ENCODE data around the gene PCTP.

The PCTP gene

DNA sequence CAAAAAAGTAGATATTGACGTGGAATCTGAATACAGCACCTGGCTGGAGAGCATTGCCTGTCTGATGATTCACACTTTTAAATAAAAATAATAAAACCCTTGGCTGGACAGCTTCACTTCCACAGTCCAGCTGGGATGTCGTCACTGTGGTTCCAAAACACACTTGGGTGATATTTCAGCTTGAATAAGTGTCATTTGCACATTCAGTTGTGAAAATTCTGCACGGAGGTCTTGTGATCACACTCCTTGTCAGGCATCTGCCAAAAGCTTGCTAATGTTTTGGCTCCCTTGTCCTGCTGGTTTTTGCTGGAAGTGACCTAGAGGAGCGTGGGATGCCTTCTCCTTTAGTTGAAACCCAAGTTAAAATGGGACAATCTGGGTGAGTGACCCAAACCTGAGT, 60.7 kb downstream of the PCTP start:
- DNase-seq: no peak

DNA sequence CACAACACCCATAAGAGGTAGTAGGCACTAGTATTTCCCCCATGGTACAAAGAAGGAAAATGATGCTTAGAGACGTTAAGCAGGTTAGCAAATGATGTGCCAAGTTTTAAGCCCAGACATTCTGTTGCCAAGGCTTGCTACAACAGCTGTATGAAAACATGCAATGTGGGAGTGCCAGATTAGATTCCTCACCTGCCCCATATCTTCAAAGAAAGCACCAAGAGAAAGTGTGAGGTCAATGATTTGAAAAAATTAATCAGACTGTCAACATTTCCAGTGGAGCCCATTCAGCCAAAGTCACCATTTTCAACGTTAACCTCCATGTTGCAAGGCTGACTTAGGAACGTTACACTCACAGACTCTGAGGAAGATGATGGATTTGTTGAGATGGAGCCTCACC, 61.5 kb downstream of the PCTP start:
- no peak for DNase-seq

DNA sequence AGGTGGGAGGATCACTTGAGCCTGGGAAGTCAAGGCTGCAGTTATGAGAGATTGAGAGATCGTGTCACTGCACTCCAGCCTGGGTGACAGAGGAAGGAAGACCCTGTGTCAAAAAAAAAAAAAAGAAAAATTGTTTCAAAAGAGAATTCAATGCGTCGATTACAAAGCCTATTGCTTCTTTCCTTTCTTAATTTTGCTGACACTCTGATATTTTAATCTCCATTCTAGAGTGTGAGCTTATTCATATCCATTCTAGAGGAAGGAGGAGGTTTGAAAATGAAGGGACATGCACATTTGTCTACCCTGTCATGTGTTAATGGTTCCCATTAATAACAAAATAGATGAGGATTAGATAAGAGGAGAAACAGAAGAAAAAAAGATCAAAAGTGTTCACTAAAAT, 63.1 kb downstream of the PCTP start:
- DNase-seq: no peak

DNA sequence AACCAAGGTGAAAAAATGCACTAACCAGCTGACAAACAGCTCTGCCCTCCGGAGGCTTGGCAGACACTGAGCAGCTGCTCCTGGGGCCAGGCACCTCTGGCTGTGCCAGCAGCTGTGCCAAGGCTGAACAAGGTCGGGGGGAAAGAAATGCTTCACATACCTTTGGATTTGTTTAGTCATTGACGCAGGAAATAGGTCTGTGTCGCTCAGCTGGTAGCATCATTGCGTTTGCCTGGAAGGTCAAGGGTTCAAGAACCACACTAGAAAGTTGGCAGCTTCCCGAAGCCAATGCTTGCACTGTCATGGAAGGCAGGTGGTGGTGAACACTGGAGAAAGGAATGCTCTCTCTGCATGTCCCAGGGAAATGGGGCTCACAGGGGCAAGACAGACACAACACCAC, 63.5 kb downstream of the PCTP start:
- DNase-seq: no peak

DNA sequence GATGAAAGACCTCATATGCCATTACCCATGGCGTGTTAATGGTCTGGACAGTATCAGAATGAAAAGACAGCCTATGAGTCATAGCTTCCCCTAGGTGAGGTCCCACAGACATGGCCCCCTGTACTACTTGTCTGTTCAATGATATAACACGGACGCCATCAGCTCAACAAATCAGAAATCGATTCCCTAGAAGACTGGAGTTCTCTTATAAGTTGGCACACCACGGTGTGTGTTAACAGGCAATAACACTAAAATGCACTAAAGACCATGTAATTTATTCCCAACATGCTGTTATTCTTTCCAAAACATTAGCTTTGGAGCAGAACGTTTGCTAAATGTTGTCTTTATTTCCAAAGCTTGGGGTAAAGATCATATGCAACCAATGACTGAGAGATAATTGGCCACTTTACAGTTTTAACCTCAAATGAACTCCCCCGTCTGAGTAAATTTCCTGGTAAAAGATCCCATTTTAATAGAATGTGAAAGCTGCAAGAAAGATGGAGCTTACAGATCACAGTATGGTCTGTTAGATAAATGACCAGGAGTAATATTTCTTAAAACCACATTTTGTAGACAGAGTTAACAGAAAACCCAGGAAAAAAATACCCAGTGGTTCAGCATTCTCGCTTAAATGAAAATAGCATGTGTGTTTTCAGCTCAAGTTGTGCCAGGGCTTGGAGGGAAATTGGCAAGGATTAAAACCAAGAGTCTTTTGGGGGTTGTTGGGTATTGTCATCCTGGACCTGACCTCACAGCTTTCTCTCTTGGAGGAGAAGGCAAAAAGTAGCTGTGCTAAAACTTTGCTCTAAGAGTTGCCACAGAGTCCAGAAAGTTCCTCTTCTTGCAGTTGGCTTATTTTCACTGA, 65.9 kb downstream of the PCTP start:
- peak; percentile 2 for DNase-seq

DNA sequence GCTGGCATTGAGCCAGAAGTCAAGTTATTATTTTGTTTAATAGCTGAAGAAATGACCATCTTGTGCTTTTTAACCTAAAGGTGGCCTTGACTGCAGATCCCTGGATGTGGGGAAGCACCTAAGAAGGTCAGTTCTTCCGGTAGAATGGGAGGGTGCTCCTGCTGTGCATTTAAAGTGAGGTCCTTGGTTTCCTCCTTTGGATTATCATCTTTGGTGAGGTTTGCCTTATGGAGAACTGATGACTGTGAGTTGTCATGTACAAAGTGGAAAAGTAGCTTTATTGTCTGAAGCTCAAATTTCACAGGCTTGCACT, 66.5 kb downstream of the PCTP start:
- DNase-seq: no peak

DNA sequence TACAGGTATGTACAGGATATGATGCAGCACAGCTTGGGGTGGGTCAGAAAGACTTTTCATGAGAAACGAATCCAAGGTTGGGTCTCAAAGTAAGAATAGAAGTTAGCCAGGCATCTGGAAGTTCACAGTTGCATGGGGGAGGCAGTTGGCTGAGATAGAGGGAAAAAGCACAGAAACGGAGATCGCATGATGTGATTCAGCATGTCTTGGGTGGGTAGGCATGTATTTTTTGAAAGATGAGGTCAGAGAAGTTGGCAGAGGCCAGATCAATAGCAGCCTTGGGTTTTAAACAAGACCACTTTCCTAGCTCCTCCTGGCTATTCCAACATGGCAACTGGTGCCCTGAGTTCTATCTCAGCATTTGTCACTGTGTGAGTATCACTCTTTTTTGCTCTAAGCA, 67.2 kb downstream of the PCTP start:
- no peak for DNase-seq

DNA sequence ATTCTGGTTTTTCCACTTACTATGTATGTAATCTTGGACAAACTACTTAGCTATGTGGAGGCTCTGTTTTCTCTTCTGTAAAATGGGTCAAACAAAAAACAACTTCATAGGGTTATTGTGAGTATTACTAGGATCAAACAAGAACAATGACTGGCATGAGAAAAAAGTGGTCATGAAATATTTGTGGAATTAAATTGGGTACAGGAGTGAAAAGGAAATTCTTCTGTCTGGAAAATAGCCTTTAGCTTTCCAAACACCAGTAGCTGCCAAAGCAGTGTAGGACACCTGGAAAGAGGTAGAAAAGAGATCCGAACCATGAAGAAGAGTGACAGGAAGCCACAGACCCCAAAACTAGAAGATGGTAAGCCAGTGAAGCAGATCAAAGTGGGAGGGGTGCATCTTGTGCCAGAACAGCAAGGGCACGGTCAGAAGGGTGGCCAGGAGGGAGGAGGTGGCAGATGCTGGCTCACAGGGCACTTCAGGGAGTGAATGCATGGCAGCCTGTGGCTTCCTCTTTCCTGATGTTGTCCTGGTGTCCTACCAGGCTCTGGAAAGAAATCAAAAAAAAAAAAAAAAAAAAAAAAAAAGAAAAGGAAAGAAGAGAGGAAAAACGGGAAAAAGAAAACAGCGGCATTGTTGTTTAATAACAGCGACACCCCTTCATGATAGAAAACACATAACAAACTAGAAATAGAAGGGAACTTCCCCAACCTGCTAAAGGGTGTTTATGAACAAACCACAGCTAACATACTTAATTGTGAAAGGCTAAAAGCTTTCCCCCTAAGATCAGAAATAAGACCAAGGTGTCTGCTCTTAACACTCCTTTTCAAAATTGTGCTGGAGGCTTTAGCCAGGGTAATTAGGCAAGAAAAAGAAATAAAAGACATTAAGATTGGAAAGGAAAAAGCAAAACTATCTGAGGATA, 67.9 kb downstream of the PCTP start:
- DNase-seq: no peak

DNA sequence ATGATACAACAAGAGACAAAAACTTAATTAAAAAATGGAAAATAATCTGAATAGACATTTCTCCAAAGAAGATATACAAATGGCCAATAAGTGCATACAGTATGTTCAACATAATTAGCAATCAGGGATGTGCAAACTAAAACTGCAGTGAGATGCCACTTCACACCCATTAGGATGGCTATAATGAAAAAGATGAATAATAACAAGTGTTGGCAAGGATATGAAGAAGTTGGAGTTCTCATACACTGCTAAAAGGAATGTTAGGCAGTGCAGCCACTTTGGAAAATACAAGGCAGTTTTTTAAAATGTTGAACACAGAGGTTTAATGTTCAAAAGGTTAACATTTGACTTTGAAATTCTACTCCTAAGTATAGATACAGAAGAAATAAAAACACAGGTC, 69.8 kb downstream of the PCTP start:
- no peak for DNase-seq

DNA sequence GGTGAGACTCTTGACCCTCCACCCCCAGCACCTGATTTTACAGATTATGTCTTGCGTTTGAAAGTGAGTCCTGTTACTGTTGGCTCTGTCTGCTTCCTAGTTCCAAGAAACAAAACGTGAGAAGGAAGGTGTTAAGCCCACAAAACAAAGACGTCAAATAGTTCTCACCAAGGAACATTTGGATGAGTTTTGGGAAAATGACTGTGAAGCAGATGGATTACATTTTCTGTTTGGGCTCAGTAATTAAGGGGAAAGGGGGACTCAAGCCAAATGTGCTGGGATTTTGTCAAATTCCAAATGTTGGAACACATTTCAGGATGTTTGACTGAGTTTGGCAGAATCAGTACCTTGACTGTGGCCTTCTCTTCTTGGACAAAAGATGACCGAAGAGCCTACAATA, 71.2 kb downstream of the PCTP start:
- no peak for DNase-seq

DNA sequence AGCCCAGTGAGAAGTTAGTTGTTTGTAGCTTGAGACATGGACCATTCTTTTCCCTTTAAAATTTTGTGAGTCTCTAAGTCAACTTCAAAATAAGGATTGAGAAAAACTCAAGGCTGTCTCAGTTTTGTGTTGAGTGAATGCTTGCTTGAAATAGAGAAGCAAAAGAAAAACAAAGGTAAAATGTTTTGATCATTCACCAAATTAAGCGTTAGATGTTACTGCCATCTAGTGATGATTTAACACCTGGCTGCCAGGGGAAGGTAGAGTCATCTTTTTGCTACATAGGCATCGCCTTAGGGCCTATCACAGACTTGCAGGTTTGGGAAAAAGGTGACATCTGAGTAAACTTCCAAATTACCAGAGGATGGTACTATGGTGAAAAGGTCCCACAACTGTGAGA, 74.4 kb downstream of the PCTP start:
- DNase-seq: no peak

Data from inflammatory macrophage treated with lipopolysaccharide for 4 hours (primary cell).